Stimulated activated CD8-positive, alpha-beta memory T cell treated with anti-CD3 and anti-CD28 coated beads, Interleukin-7, amount 100 ng/mL, for 1 hour (primary cell): Measurements from ENCODE around the gene NOG.

Experiments used
- DNase-seq, 2 donors: peaks; one replicate each; pipeline ENCODE4 v3.0.0-alpha.2; 2020; ENCODE audit warnings: low read depth in 2 of 2

NOG gene

DNA sequence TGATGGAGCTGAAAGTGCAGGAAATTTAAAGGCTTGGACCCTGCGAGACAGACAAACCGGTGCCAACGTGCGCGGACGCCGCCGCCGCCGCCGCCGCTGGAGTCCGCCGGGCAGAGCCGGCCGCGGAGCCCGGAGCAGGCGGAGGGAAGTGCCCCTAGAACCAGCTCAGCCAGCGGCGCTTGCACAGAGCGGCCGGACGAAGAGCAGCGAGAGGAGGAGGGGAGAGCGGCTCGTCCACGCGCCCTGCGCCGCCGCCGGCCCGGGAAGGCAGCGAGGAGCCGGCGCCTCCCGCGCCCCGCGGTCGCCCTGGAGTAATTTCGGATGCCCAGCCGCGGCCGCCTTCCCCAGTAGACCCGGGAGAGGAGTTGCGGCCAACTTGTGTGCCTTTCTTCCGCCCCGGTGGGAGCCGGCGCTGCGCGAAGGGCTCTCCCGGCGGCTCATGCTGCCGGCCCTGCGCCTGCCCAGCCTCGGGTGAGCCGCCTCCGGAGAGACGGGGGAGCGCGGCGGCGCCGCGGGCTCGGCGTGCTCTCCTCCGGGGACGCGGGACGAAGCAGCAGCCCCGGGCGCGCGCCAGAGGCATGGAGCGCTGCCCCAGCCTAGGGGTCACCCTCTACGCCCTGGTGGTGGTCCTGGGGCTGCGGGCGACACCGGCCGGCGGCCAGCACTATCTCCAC is at the start of gene NOG:
Gene NOG (plus strand): TSS at position 54 of the 674 bp plus-strand sequence. CDS start 525 bp downstream, at position 579.
- no peak for DNase-seq

GRCh38 chr17:56545106-56545505 is 48.4 kb upstream of the NOG start:
- DNase-seq: no peak

DNA sequence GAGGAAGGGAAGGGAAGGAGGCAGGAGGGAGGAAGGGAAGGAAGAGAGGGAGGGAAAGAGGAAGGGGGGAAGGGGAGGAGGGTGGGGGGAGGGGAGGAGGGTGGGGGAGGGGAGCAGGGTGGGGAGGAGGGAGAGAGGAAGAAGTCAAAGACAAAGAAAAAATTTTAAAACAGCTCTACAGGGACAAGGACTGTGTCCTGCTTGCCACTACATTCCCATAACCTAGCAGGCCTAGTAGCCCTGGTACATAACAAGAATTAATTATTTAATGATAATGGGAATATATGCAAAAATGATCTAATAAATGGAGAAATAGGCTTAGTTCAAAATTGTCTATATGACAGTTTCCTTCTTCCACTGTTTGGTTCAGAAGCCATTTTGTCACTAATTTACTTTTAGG is 47.6 kb upstream of the NOG start:
- no peak for DNase-seq

GRCh38 chr17:56548661-56549060 is 44.8 kb upstream of the NOG start:
- no peak for DNase-seq

- DNase-seq: no peak
Measured at GRCh38 chr17:56549501-56549900, 44.0 kb upstream of the NOG start.

DNA sequence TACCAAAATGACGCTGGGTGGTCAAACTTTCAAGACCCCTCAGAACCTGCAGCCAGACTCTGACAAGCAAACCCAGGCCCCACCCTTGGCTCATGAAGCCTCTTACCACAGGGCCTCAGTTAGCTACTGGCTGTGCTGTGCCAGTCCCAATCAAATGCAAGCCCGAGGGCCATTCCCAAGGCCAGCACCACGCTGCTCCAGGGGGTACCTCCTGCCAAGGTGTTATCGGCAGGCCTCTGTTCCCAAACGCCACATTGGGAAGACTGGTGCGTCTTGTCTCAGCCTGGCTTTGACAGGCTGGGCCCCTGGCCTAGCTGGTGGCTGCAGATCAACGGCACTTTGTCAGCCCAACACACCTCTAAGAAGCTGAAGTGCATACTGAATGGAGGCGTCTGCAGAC is 35.8 kb upstream of the NOG start:
- DNase-seq: no peak

DNA sequence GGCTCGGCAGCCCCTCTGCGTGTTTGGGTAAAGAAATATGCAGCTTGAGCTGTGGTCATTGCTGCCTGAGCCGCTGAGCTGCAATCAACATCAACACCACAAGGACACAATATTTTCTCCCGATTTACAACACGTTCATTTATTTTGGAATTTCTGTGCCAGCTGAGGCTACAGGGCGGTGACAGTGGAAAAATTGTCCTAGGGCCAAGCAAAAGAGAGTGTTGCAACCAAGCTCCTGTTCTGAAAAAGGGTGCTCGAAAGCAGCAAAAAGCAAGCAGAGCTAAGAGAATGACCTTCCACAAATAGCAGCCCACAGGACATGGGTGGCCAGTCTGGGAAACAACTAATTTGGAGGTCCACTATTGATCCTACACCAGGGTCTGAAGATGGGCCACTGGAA is 35.4 kb upstream of the NOG start:
- no peak for DNase-seq

GRCh38 chr17:56570199-56570598 is 23.3 kb upstream of the NOG start:
- no peak for DNase-seq

GRCh38 chr17:56571456-56571855 is 22.0 kb upstream of the NOG start:
- no peak for DNase-seq

DNA sequence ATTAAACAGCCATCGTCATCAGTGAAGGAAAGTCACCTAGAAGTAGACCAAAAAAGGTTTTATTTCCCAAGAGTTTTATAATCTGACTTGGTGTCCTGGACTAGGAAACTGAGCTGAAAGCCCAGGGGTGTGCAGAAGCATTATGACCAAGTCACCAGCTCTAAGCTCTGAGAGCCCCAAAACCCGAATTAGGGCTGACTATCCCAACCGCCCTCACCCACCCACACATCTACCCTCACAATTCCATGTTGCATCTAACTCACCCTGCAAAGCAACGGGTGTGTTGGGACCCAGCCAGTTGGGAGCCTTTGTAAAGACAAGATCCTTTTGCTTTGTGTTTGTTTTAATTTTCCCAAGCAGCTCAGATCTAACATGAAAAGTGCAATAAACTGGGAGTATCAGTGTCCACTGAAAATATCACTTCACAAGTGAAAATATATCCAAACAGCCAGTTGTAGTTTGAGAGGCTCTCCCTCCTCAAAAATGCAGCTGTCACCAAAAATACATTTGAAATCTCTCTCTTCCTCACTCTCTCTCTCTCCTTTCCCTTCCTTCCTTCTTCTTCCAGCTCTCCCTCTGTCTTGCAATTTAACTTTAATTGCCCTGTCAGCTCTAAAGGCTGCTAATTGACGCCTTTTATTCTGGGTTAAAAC is 16.2 kb upstream of the NOG start:
- DNase-seq: no peak

DNA sequence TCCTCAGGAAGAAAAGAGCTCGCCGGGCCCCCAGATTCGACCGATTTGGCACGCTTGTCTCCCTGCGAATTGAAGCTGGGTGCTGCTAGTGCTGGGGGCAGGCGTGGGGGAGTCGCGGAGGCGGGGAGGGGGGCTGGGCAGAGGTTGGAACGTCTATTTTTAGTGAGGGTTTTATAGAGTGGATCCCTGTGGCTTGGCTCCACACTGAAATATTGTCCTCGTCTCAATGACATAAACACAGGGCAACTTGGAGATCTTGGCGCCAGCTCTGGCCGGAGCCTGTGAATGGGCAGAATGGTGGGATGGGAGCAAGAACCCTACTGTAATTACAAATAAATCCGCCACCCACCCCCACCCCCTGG is 15.7 kb upstream of the NOG start:
- no peak for DNase-seq

DNA sequence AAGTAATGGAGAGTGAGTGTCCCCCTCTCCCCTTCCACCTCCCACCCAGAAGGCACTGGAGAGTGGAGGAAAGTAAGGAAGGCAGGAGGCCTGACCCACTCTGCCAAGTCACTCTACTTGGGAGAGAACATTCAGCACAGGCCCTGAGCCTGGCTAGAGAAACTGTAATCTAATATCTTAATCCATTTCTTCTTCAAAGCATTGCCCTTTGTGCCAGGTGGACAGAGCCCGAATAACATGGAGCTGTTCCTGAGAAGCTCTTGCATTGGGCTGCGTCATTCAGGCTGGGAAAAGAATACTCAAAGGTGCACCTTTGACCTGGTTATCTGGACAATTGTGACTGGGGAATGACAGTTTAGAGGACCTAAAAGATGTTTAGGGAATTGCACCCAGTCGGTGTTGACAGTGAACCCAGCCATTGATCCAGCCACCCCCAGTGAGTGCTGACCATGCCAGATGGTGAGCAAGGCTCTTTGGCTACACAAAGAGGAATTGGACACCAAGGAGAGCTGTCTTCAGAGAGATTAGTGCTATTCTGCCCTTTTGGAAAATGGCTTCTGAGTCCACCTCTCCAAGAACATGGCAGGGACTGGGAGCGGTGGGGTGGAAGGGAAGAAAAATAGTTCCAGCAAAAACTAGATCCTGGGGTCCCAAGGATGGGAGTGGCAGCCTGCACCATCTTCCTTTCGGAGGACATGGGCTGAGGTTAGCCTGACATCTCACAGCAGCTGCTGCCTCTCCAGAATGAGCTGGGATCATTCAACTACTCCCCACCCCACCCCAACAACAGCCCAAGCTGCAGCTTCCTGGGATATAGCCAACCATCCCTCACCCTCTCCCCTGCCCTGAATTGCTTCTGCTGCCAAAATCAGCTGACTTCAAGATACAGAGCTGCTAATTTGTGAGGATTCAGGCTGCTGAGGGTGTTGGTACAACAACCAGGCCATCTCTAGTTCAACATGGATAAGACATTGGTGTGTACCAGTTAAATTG is 11.6 kb upstream of the NOG start:
- DNase-seq: no peak

GRCh38 chr17:56583772-56584171 is 9.7 kb upstream of the NOG start:
- DNase-seq: no peak

DNA sequence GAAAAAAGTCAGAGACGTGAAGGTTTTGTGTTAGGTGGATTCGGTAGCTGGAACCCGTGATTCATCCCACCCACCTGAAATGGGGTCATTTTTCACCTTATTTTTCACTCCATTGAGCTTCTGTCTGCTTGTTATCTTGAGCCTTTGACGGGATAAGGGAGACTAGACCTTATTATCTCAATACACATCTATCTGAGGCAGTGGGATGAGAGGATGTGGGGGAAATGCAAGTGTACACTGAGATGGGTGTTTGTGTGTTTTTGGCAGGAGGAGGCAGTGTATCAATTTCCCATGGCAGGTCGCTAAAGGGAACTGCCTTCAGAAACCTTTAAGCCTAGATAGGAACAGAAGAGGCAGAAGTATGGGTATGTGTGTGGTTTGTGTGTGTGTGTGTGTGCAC is 6.2 kb upstream of the NOG start:
- no peak for DNase-seq

DNA sequence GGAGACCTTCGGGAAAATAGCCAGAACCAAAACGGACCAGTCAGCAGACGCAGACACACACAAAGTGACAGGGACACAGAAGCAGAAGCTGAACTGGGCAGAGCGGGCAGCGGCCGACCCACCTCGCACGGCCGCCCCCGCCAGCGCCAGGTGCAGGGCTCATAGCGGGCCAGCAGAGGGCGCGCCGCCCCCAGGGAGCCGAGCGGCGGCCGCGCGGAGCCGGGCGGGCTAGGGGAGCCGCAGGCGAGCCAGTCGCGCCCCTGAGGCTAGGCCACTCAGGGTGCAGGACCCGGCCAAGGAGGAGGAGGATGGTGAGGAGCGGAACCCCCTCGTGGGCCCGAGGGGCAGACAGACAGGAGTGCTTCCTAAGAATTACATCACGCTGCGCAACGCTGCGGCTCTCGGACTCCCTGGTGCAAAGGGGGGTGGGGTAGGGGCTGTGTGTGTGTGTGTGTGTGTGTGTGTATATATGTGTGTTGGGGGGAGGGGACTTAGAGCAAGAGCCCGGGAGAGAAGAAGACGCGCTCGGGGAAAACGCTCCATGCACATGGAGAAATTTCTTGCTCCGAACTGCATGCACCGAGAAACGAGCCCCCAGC is 913 bp upstream of the NOG start:
- peak; percentile 42 to 49 for DNase-seq

- no peak for DNase-seq
Measured at GRCh38 chr17:56593086-56593645, 333 bp upstream of the NOG start.

DNA sequence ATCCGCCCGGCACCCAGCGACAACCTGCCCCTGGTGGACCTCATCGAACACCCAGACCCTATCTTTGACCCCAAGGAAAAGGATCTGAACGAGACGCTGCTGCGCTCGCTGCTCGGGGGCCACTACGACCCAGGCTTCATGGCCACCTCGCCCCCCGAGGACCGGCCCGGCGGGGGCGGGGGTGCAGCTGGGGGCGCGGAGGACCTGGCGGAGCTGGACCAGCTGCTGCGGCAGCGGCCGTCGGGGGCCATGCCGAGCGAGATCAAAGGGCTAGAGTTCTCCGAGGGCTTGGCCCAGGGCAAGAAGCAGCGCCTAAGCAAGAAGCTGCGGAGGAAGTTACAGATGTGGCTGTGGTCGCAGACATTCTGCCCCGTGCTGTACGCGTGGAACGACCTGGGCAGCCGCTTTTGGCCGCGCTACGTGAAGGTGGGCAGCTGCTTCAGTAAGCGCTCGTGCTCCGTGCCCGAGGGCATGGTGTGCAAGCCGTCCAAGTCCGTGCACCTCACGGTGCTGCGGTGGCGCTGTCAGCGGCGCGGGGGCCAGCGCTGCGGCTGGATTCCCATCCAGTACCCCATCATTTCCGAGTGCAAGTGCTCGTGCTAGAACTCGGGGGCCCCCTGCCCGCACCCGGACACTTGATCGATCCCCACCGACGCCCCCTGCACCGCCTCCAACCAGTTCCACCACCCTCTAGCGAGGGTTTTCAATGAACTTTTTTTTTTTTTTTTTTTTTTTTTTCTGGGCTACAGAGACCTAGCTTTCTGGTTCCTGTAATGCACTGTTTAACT is 1.0 kb downstream of the NOG start:
- no peak for DNase-seq

DNA sequence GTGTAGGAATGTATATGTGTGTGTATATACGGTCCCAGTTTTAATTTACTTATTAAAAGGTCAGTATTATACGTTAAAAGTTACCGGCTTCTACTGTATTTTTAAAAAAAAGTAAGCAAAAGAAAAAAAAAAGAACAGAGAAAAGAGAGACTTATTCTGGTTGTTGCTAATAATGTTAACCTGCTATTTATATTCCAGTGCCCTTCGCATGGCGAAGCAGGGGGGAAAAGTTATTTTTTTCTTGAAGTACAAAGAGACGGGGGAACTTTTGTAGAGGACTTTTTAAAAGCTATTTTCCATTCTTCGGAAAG is 1.6 kb downstream of the NOG start:
- no peak for DNase-seq

- no peak for DNase-seq
Measured at GRCh38 chr17:56595831-56596690, 2.6 kb downstream of the NOG start.
